GM12878 (cell line): ENCODE data around the gene FBXO3. TPM values are rescaled to one million over a fixed set of nuclear protein-coding genes. Genes with fewer than 3 reads are reported as not detected.

ENCODE experiments used
- ATAC-seq: fragments of 200-7000 bp; cut with Tn5 transposase; 3 replicates; pipeline ENCODE4 v1.9.1; 2020; ENCODE audit warnings: mild to moderate bottlenecking, moderate library complexity
- BruUV-seq: library from RNA; stranded (reverse); fragments of 400-500 nt; replicated peaks from 2 replicates; lab custom pipeline; 2021; lab: Mats Ljungman, UMichigan
- CTCF ChIA-PET: fragments of 300-600 bp; sonication (Branson Sonifier 250); formaldehyde crosslinking; extraction: SDS; loops from one replicate; lab custom pipeline; 2021; ENCODE audit warnings: inconsistent platforms; lab: Yijun Ruan, JAX
- POLR2A ChIA-PET: fragments of 350-600 bp; formaldehyde crosslinking; extraction: SDS; loops from one replicate; lab custom pipeline; 2021; ENCODE audit warnings: inconsistent platforms; lab: Charles Lee
- RAD21 ChIA-PET: fragments of 300-600 bp; sonication (Branson Sonifier 250); formaldehyde crosslinking; loops from one replicate; lab custom pipeline; 2023; ENCODE audit warnings: antibody characterized with exemption; ENCODE audit not compliant: unreplicated experiment; lab: Charles Lee
- SMC1A ChIA-PET: fragments of 300-600 bp; sonication (Branson Sonifier 250); formaldehyde crosslinking; loops from one replicate; lab custom pipeline; 2023; ENCODE audit not compliant: unreplicated experiment, uncharacterized antibody; lab: Charles Lee
- DNase-seq: peaks from one replicate; pipeline ENCODE4 v3.0.0-alpha.2; 2011; ENCODE audit warnings: low read depth, low spot score
- FAIRE-seq: peaks from 3 replicates; lab custom pipeline; 2011; peaks lifted over from hg19 to GRCh38; lab: Jason Lieb, UNC
- H2AFZ ChIP-seq: 2 replicates; pipeline ENCODE4 v1.6.0; 2011; ENCODE audit warnings: low read depth, low read length, control low read depth; ENCODE audit not compliant: control insufficient read depth
- H3K27ac ChIP-seq: 2 replicates; pipeline ENCODE4 v1.5.1; 2011; ENCODE audit warnings: control low read depth; ENCODE audit not compliant: control insufficient read depth, insufficient read depth
- H3K27me3 ChIP-seq, 2 experiments: replicated peaks in 1 of 2; 2 replicates each; pipeline versions ENCODE4 v1.6.0 to v1.6.1; 2011; ENCODE audit warnings: low read length in 1 of 2; ENCODE audit not compliant: control insufficient read depth in 2 of 2, insufficient read depth in 2 of 2
- H3K36me3 ChIP-seq, 2 experiments: 2 replicates each; pipeline ENCODE4 v1.5.1; 2011; ENCODE audit warnings: low read length in 1 of 2; ENCODE audit not compliant: control insufficient read depth in 2 of 2, insufficient read depth in 2 of 2
- H3K4me1 ChIP-seq: 2 replicates; pipeline ENCODE4 v1.6.1; 2011; ENCODE audit warnings: mild to moderate bottlenecking, low read length, moderate library complexity, mixed read lengths; ENCODE audit not compliant: control insufficient read depth, insufficient read depth
- H3K4me2 ChIP-seq: 2 replicates; pipeline ENCODE4 v1.6.0; 2011; ENCODE audit warnings: control low read depth; ENCODE audit not compliant: control insufficient read depth, insufficient read depth
- H3K4me3 ChIP-seq: fragments of 200-600 bp; sonication (generic); 2 replicates; pipeline ENCODE4 v1.5.1; 2016
- H3K79me2 ChIP-seq: 2 replicates; pipeline ENCODE4 v1.6.0; 2011; ENCODE audit warnings: low read length; ENCODE audit not compliant: control insufficient read depth, insufficient read depth
- H3K9ac ChIP-seq: 2 replicates; pipeline ENCODE4 v1.8.0; 2011; ENCODE audit warnings: low read length, control low read depth, mixed read lengths; ENCODE audit not compliant: control insufficient read depth, insufficient read depth
- H3K9me3 ChIP-seq: replicated peaks from 3 replicates; pipeline ENCODE4 v1.5.1; 2011; ENCODE audit warnings: mild to moderate bottlenecking, low read length; ENCODE audit not compliant: control insufficient read depth, insufficient read depth
- H4K20me1 ChIP-seq: 2 replicates; pipeline ENCODE4 v1.6.0; 2011; ENCODE audit not compliant: control insufficient read depth, insufficient read depth
- DPF2 ChIP-seq: fragments of 450-650 bp; IDR thresholded peaks from 2 replicates; pipeline ENCODE4 v1.6.1; 2017; ENCODE audit warnings: mild to moderate bottlenecking
- SP1 ChIP-seq: IDR thresholded peaks from one replicate; pipeline ENCODE4 v1.6.1; 2011; ENCODE audit warnings: low read depth, low read length
- SREBF1 ChIP-seq: IDR thresholded peaks from 2 replicates; pipeline ENCODE4 v1.6.1; 2012; ENCODE audit warnings: mild to moderate bottlenecking, low read length
- WGBS: methylation state at CpG from one replicate; pipeline ENCODE4 v1.1.6; 2016; ENCODE audit warnings: low lambda C conversion rate; ENCODE audit not compliant: insufficient replicate concordance, insufficient coverage; ENCODE audit errors: missing lambda C conversion rate; 5-methylcytosine and 5-hydroxymethylcytosine counted together
- in situ Hi-C: fragments of 300-500 bp; cut with MboI; formaldehyde crosslinking; loops from 9 replicates; pipeline ENCODE4 v1.14.3; 2018; ENCODE audit warnings: mixed read lengths
- intact Hi-C: fragments of 100-400 bp; cut with micrococcal nuclease; formaldehyde crosslinking; loops from one replicate; pipeline ENCODE4 v1.14.2; 2022; ENCODE audit not compliant: unreplicated experiment
- polyA plus RNA-seq, 11 experiments: library from polyadenylated mRNA; depleted of rRNA in 4 of 11; unstranded in 6 of 11; stranded (reverse) in 5 of 11; fragments of >200 nt; fragmentation: Nextera tagmentation in 4 of 11; fragmentation: Illumina TruSeq in 1 of 11; extraction: Ambion mirVana in 4 of 11; extraction: Trizol in 1 of 11; gene quantifications; 1 replicate in 1 of 11; 2 replicates in 10 of 11; pipeline versions ENCODE4 v1.2.1 to v1.2.3, GENCODE V29; 2011 to 2016; ENCODE audit warnings: inconsistent platforms in 2 of 11, missing spikeins in 2 of 11, low read depth in 1 of 11
- total RNA-seq, 4 experiments: library from RNA; depleted of rRNA in 3 of 4; stranded (reverse); fragments of >200 nt in 3 of 4; fragmentation: Illumina TruSeq in 1 of 4; extraction: Trizol in 1 of 4; gene quantifications; 2 replicates each; pipeline versions ENCODE4 v1.2.1 to v1.2.3, GENCODE V29; 2013 to 2021
- TF ChIP-seq, protein P1 (sequence below): fragments of 450-650 bp; formaldehyde crosslinking; IDR thresholded peaks from 2 replicates; pipeline ENCODE4 v1.4.0; 2020; ENCODE audit warnings: mild to moderate bottlenecking, moderate library complexity
- TF ChIP-seq, protein P2 (sequence below): fragments of 150-350 bp; IDR thresholded peaks from 2 replicates; pipeline ENCODE4 v1.6.1; 2014; ENCODE audit warnings: mild to moderate bottlenecking, low read depth, low read length

FBXO3 gene
- total and polyA plus RNA-seq, 10 of the 15 experiments (the other 5 are each of a cell fraction or from before 2014, with no cell fraction given), result 8.9 to 33.4 (median 13.8) TPM

DNA sequence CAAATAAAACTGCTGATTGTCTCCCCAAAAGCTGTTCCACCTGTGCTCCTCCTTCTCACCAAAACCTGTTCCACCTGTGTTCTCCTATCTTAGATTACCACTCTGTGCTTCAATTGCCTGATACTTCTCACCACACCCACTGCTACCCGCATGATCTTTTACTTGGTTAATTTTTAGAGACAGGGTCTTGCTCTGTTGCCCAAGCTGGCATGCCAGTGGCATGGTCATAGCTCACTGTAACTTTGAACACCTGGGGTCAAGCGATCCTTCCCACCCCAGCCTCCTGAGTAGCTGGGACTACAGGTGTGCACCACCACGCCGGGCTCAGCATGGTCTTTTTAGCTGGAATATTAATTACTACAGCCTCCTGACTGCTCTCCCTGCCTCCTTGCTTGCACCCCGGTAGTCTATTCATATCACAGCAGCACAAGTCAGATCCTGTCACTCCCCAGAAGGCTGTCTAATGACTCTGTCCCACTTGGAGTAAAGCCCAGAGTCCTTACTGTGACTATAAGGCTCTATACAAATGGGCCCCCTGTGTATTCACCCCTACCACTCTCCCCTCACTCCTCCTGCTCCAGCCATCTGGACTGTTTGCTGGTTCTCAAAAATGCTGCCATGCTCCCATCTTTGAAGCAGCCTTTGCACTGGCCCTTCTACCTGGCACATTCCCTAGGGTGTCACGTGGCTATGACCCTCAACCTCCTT is 77.2 kb downstream of the FBXO3 start:
- no peak for DNase-seq
- no peaks in the 10 kb centered on the region for H3K36me3 ChIP-seq
- no peaks in the 10 kb centered on the region for H3K79me2 ChIP-seq
- no peak overlapping the region for H3K9ac ChIP-seq
- in situ Hi-C loops, result no loop called here
- TF ChIP-seq, protein P1, sequence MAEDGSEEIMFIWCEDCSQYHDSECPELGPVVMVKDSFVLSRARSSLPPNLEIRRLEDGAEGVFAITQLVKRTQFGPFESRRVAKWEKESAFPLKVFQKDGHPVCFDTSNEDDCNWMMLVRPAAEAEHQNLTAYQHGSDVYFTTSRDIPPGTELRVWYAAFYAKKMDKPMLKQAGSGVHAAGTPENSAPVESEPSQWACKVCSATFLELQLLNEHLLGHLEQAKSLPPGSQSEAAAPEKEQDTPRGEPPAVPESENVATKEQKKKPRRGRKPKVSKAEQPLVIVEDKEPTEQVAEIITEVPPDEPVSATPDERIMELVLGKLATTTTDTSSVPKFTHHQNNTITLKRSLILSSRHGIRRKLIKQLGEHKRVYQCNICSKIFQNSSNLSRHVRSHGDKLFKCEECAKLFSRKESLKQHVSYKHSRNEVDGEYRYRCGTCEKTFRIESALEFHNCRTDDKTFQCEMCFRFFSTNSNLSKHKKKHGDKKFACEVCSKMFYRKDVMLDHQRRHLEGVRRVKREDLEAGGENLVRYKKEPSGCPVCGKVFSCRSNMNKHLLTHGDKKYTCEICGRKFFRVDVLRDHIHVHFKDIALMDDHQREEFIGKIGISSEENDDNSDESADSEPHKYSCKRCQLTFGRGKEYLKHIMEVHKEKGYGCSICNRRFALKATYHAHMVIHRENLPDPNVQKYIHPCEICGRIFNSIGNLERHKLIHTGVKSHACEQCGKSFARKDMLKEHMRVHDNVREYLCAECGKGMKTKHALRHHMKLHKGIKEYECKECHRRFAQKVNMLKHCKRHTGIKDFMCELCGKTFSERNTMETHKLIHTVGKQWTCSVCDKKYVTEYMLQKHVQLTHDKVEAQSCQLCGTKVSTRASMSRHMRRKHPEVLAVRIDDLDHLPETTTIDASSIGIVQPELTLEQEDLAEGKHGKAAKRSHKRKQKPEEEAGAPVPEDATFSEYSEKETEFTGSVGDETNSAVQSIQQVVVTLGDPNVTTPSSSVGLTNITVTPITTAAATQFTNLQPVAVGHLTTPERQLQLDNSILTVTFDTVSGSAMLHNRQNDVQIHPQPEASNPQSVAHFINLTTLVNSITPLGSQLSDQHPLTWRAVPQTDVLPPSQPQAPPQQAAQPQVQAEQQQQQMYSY (CRISPR knock-in tag), result no peak
- TF ChIP-seq SREBF1, result no peak
- TF ChIP-seq, protein P2, sequence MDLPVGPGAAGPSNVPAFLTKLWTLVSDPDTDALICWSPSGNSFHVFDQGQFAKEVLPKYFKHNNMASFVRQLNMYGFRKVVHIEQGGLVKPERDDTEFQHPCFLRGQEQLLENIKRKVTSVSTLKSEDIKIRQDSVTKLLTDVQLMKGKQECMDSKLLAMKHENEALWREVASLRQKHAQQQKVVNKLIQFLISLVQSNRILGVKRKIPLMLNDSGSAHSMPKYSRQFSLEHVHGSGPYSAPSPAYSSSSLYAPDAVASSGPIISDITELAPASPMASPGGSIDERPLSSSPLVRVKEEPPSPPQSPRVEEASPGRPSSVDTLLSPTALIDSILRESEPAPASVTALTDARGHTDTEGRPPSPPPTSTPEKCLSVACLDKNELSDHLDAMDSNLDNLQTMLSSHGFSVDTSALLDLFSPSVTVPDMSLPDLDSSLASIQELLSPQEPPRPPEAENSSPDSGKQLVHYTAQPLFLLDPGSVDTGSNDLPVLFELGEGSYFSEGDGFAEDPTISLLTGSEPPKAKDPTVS, result no peak
- no peak for TF ChIP-seq DPF2
- no peak for TF ChIP-seq SP1
- TF ChIP-seq, all 136 proteins: peak for 0
- Histone ChIP-seq H4K20me1 (no peaks in the 10 kb centered on the region), H3K27ac (no peak overlapping the region), H3K4me1 (peaks cover 12% of the 10 kb centered on the region), H2AFZ (no peak overlapping the region), H3K27me3 (no peaks in the 10 kb centered on the region), H3K4me2 (no peak overlapping the region), H3K9me3 (no peaks in the 10 kb centered on the region), H3K4me3 (no peak overlapping the region)
- ChIA-PET POLR2A (interaction anchor here (0.5 kb wide), 1 partner anchor 14 kb away, joined by 4 read pairs; no protein-coding TSS in a partner anchor), CTCF (interaction anchor here (0.9 to 3.2 kb wide), 3 partner anchors 8 to 45 kb away, joined by 3 to 15 read pairs (median 4); no protein-coding TSS in a partner anchor), RAD21 (no interaction called here), SMC1A (interaction anchor here (1.0 kb wide), 1 partner anchor 335 kb away, joined by 3 read pairs; no protein-coding TSS in a partner anchor)
- ATAC-seq (no peak), FAIRE-seq (no peak)
- intact Hi-C loops, result no loop called here
- WGBS, result 44% methylated on average over 6 of the region's 6 CpGs
- no TSS peak for BruUV-seq
